D341Med (cell line): ENCODE results near the gene KCNG2.
A peak's percentile ranks its signal among the peaks of the same experiment; 100 is the strongest.

Source experiments
- DNase-seq: peaks from one replicate; pipeline ENCODE4 v3.0.0; 2012; ENCODE audit warnings: low spot score

The KCNG2 gene

GRCh38 chr18:79784965-79785770 is 12.6 kb upstream of the KCNG2 start:
- no peak for DNase-seq

- no peak for DNase-seq
Observed at GRCh38 chr18:79785831-79786230, 11.9 kb upstream of the KCNG2 start.

GRCh38 chr18:79786304-79786703 is 11.4 kb upstream of the KCNG2 start:
- DNase-seq, result no peak

- no peak for DNase-seq
Observed at GRCh38 chr18:79786786-79787526, 10.8 kb upstream of the KCNG2 start.

- DNase-seq, result no peak
Observed at GRCh38 chr18:79787527-79787864, 10.2 kb upstream of the KCNG2 start.

- DNase-seq, result peak; percentile 75
Observed at GRCh38 chr18:79787865-79788733, 9.6 kb upstream of the KCNG2 start.

GRCh38 chr18:79788734-79789085 is 9.0 kb upstream of the KCNG2 start:
- DNase-seq, result peak; percentile 59

- peak; percentile 53 for DNase-seq
Observed at GRCh38 chr18:79789091-79789891, 8.4 kb upstream of the KCNG2 start.

GRCh38 chr18:79789901-79790890 is 7.5 kb upstream of the KCNG2 start:
- DNase-seq, result peak; percentile 43

- peak; percentile 30 for DNase-seq
Observed at GRCh38 chr18:79790996-79791972, 6.5 kb upstream of the KCNG2 start.

GRCh38 chr18:79792096-79792987 is 5.4 kb upstream of the KCNG2 start:
- DNase-seq, result peak; percentile 43

GRCh38 chr18:79792988-79793355 is 4.8 kb upstream of the KCNG2 start:
- peak; percentile 20 for DNase-seq

GRCh38 chr18:79794846-79795245 is 2.9 kb upstream of the KCNG2 start:
- DNase-seq, result no peak

- DNase-seq, result no peak
Observed at GRCh38 chr18:79795446-79795845, 2.3 kb upstream of the KCNG2 start.

GRCh38 chr18:79796016-79796415 is 1.7 kb upstream of the KCNG2 start:
- DNase-seq, result no peak

- no peak for DNase-seq
Observed at GRCh38 chr18:79796531-79797405, 970 bp upstream of the KCNG2 start.

- DNase-seq, result peak; percentile 70
Observed at GRCh38 chr18:79798346-79798998, 734 bp downstream of the KCNG2 start.
